ENCODE data around the gene ITPR2.

DNA sequence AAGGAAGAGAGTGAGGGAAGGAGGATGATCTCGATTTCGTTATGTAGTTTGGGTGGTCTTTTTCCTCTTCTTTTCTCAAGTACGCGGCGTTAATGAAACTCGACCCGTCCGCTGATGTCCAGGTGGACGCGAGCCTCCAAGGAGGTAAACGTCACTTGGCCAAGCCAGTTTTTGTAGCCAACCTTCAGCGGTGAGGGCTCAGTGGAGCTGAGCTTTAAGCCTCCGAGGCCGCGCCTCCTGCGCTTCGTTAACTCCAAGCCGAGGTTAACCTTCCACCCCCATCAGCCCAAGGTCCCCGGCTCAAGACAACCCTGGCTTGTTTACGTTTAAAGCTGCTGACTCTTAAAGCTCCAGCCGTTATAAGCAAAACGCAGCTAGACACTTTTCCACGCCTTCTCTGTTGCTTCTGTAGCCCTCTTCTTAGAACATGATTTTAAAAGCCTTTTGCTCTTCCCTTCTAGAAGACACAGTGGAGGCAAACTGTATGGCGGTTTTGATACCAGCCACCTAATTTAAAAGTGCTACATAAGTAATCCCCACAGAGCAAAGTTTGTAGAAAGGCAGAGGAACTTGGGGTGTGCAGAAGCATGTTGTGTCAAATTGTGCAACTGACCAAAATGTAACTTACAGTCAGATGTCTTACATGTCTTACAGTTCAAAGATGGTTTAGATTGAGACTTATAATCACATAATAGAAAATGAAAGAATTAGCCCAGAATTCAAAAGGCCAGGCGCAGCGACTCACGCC lies 923 bp upstream of the ITPR2 start:
- TF ChIP-seq, protein P1, sequence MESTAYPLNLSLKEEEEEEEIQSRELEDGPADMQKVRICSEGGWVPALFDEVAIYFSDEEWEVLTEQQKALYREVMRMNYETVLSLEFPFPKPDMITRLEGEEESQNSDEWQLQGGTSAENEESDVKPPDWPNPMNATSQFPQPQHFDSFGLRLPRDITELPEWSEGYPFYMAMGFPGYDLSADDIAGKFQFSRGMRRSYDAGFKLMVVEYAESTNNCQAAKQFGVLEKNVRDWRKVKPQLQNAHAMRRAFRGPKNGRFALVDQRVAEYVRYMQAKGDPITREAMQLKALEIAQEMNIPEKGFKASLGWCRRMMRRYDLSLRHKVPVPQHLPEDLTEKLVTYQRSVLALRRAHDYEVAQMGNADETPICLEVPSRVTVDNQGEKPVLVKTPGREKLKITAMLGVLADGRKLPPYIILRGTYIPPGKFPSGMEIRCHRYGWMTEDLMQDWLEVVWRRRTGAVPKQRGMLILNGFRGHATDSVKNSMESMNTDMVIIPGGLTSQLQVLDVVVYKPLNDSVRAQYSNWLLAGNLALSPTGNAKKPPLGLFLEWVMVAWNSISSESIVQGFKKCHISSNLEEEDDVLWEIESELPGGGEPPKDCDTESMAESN (CRISPR knock-in tag; conservative IDR thresholded peaks at IDR 0.05): no peak
- TF ChIP-seq PTBP1 (IDR thresholded peaks at IDR 0.05; ENCODE audit: low read depth, low read length, poor library complexity, severe bottlenecking): no peak
- TF ChIP-seq, protein P2, sequence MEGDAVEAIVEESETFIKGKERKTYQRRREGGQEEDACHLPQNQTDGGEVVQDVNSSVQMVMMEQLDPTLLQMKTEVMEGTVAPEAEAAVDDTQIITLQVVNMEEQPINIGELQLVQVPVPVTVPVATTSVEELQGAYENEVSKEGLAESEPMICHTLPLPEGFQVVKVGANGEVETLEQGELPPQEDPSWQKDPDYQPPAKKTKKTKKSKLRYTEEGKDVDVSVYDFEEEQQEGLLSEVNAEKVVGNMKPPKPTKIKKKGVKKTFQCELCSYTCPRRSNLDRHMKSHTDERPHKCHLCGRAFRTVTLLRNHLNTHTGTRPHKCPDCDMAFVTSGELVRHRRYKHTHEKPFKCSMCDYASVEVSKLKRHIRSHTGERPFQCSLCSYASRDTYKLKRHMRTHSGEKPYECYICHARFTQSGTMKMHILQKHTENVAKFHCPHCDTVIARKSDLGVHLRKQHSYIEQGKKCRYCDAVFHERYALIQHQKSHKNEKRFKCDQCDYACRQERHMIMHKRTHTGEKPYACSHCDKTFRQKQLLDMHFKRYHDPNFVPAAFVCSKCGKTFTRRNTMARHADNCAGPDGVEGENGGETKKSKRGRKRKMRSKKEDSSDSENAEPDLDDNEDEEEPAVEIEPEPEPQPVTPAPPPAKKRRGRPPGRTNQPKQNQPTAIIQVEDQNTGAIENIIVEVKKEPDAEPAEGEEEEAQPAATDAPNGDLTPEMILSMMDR (CRISPR knock-in tag; IDR thresholded peaks at IDR 0.05): no peak
- TF ChIP-seq, protein P3, sequence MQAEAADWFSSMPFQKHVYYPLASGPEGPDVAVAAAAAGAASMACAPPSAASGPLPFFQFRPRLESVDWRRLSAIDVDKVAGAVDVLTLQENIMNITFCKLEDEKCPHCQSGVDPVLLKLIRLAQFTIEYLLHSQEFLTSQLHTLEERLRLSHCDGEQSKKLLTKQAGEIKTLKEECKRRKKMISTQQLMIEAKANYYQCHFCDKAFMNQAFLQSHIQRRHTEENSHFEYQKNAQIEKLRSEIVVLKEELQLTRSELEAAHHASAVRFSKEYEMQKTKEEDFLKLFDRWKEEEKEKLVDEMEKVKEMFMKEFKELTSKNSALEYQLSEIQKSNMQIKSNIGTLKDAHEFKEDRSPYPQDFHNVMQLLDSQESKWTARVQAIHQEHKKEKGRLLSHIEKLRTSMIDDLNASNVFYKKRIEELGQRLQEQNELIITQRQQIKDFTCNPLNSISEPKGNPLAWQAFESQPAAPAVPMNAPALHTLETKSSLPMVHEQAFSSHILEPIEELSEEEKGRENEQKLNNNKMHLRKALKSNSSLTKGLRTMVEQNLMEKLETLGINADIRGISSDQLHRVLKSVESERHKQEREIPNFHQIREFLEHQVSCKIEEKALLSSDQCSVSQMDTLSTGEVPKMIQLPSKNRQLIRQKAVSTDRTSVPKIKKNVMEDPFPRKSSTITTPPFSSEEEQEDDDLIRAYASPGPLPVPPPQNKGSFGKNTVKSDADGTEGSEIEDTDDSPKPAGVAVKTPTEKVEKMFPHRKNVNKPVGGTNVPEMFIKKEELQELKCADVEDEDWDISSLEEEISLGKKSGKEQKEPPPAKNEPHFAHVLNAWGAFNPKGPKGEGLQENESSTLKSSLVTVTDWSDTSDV (CRISPR knock-in tag; IDR thresholded peaks at IDR 0.05): no peak
